ENCODE data around the gene RNLS. TPM values are rescaled to one million over a fixed set of nuclear protein-coding genes. Genes with fewer than 3 reads are reported as not detected.

RNLS gene
- total and polyA plus RNA-seq, 2 of the 4 experiments (the other 2 are of a cell fraction), result 4.5 to 7.0 TPM

DNA sequence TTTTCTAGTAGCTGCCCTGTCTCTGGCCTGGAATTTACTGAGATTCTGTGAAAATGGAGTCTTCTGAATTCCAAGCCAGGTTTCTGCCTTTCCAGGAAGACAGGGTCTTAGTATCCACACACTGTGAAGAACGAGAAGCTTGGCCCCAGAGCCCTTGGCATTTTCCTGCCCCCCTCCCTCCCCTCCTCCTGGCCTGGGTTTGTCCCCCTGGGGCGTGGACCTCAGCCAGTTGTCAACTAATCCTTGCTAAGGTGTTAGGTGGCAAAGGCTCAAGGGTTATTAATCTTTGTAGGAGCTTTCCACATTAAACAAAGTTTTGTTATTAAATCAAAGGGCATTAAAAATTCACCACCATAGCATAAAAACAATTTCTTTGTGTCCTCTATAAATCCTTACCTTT, 329.5 kb downstream of the RNLS start:
- peak overlapping the region; percentile 43; the same call in 1 of the 2 replicates for H2BK120ac ChIP-seq (ENCODE audit: low read depth, low read length)
- no peak overlapping the region for H3K4me2 ChIP-seq (ENCODE audit: low read depth, low read length)
- H2AK5ac ChIP-seq (ENCODE audit: low read depth, low read length), result no peak overlapping the region
- no TSS peak for BruUV-seq (replicated peaks)
- no peak overlapping the region for H3K23ac ChIP-seq (ENCODE audit: low read depth, low read length)
- no peaks in the 10 kb centered on the region for H3K79me1 ChIP-seq (ENCODE audit: low read depth in 1 of 2, low read length in 2 of 2)
- ChIA-PET CTCF (no interaction called here), POLR2A (ENCODE audit: unreplicated experiment) (no interaction called here)
- peaks cover 5% of the 10 kb centered on the region for H3K9me1 ChIP-seq (ENCODE audit: insufficient read depth, low read length)
- H3K4ac ChIP-seq (ENCODE audit: low read depth, low read length), result peak overlapping the region; percentile 37; the same call in 1 of the 2 replicates
- no peaks in the 10 kb centered on the region for H3K36me3 ChIP-seq (ENCODE audit: control insufficient read depth, insufficient read depth, low read length)
- no peak overlapping the region for H3K14ac ChIP-seq (replicated peaks; ENCODE audit: low read depth, low read length)
- no peak overlapping the region for H4K8ac ChIP-seq (ENCODE audit: low read depth in 2 of 2, low read length in 2 of 2)
- no peak overlapping the region for H3K9ac ChIP-seq (ENCODE audit: low read depth, low read length)
- DNase-seq (no peak), ATAC-seq (ENCODE audit: low read depth) (no peak)
- no peak overlapping the region for H2BK5ac ChIP-seq (ENCODE audit: low read depth, low read length, poor library complexity, severe bottlenecking)
- H3K27ac ChIP-seq (ENCODE audit: insufficient read depth, low read length), result no peak overlapping the region
- no peak overlapping the region for H2BK15ac ChIP-seq (ENCODE audit: low read depth, low read length)
- H2BK20ac ChIP-seq (ENCODE audit: low read depth, low read length), result no peak overlapping the region; the same call in 1 of the 2 replicates
- dilution Hi-C loops (cut with HindIII; ENCODE audit: low sequenced_read_pairs, unreplicated experiment) (no loop called here), in situ Hi-C loops (cut with MboI; ENCODE audit: low sequenced_read_pairs) (no loop called here), intact Hi-C loops (cut with micrococcal nuclease) (no loop called here)
- H3K4me3 ChIP-seq (ENCODE audit: insufficient read depth, low read depth, low read length), result no peak overlapping the region
- H4K20me1 ChIP-seq (ENCODE audit: insufficient read depth, low read length), result no peaks in the 10 kb centered on the region
- no peak overlapping the region for H2AFZ ChIP-seq (replicated peaks; ENCODE audit: low read length, poor library complexity)
- H2AK9ac ChIP-seq (replicated peaks; ENCODE audit: low read depth, low read length, poor library complexity), result peak overlapping the region; percentile 63
- H3K9me3 ChIP-seq (ENCODE audit: control insufficient read depth, insufficient read depth, low read length), result no peaks in the 10 kb centered on the region
- no peak overlapping the region for H4K5ac ChIP-seq (ENCODE audit: low read depth, low read length)
- H3K56ac ChIP-seq (ENCODE audit: extremely low read depth, insufficient read depth, low read length), result no peak overlapping the region
- no peak overlapping the region for H3K18ac ChIP-seq (ENCODE audit: low read depth, low read length)
- no CpG with 5 or more reads among the region's 2 CpGs for WGBS, 2 experiments (ENCODE audit: extremely low coverage in 2 of 2, insufficient read length in 1 of 2)
- H3K27me3 ChIP-seq (ENCODE audit: control insufficient read depth, insufficient read depth, low read length), result no peaks in the 10 kb centered on the region
- peaks cover 2% of the 10 kb centered on the region for H3K4me1 ChIP-seq (ENCODE audit: control insufficient read depth, insufficient read depth, low read length)
- TF ChIP-seq CHD1 (IDR thresholded peaks at IDR 0.05; ENCODE audit: low read depth, low read length) (no peak), RCOR1 (IDR thresholded peaks at IDR 0.05; ENCODE audit: insufficient replicate concordance, low read length) (no peak), RAD21 (IDR thresholded peaks at IDR 0.05; ENCODE audit: low read length) (no peak)
- TF ChIP-seq, protein P1, sequence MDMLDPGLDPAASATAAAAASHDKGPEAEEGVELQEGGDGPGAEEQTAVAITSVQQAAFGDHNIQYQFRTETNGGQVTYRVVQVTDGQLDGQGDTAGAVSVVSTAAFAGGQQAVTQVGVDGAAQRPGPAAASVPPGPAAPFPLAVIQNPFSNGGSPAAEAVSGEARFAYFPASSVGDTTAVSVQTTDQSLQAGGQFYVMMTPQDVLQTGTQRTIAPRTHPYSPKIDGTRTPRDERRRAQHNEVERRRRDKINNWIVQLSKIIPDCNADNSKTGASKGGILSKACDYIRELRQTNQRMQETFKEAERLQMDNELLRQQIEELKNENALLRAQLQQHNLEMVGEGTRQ (IDR thresholded peaks at IDR 0.05; ENCODE audit: low read depth, low read length), result no peak
- H4K91ac ChIP-seq (ENCODE audit: insufficient read depth, low read depth, low read length), result peak overlapping the region; percentile 9; the same call in 1 of the 2 replicates

All from IMR-90 (cell line).